Measurements from ENCODE around the gene PRRT4.

Gene PRRT4

DNA sequence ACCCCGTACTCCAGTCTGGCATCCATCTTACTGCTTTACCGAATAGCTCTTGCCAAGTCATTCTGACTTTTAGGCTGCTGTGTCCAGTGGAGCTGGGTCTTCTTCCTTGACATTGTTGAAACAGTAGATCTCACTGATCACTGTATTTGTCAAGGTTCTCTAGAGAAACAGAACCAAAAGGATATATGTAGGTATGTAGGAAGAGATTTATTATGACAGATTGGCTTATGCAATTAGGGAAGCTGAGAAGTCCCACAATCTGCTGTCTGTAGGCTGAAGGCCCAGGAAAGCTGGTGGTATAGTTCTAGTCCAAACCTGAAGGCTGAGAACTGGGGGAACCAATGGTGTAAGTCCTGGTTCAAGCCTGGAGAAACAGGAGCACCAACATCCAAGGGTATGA is 12.1 kb upstream of the PRRT4 start:
- peak; percentile 14 for DNase-seq

GRCh38 chr7:128370491-128370890 is 9.0 kb upstream of the PRRT4 start:
- no peak for DNase-seq

- no peak for DNase-seq
These were observed 5.5 kb upstream of the PRRT4 start for GRCh38 chr7:128366986-128367385.

GRCh38 chr7:128366300-128366699 is 4.8 kb upstream of the PRRT4 start:
- no peak for DNase-seq

- no peak for DNase-seq
These were observed 3.9 kb upstream of the PRRT4 start for GRCh38 chr7:128365432-128365831.

DNA sequence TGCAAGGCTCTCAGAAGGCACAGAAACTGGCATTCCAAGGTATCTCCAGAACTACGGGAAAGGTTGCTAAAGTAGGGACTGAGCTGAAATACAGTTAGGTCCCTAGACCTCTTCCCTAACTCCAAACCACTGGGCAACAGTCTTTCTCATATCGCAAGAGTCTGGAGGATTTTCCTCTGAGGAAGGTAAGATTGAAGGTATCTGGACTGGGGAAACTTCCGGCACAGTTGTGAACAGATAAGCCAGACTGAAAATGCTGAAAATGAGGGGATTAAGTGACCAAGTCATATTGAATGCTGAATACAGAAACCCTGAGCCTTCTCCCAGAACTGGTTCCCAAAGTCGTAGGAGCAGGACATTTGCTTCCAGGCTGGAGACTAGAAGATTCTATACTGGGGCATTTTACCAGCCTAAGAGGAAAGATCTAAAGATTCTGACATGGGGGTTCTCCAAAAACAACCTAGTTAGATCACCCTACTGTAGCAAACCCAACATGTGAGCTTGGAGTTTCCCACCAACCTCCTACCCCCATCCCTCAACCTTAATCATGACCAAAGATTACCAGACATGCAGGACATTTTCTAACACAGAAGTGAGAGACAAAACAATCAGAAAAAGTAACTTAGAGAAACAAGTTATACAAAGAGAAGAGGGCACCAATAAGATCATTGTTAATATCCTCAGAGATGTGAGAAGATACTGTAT is 2.8 kb upstream of the PRRT4 start:
- DNase-seq, result no peak

DNA sequence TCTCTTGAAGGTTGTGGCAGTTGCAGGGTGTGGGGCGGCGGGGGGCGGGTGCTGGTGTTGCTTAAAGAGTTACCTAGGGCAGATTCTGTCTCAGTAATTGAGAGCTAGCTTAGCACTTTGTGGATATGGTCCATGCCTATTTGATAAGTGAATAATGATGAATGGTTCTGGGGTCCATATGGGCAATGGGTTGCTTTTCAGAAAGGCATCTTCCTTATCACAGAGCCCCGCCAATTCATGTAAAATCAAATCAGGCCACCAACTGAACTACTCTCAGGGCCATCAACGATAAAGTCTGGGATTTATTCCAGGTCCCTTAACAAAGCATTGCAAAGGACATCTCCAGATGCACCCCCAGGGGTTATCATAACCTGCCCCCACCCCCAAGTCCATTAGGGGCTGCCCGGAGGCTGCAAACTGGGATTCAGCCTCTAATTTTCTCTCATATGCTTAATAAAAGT is 1.8 kb upstream of the PRRT4 start:
- DNase-seq, result no peak

GRCh38 chr7:128362670-128363069 is 1.2 kb upstream of the PRRT4 start:
- no peak for DNase-seq

DNA sequence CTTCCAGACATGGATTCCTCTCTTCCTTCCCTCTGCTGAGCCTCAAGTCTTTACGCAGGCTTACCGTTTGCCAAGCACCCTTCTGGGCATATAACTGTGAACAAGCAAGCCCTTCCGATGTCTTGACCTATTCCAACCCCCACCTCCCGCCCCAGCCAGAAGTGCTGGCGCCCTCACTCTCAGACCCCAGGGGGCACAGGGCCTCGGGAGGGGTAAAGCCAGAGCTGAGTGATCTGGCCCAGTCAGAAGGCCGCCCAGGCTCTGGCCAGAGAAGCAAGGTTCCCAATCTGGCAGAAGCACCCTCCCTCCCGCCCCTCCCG is 1.2 kb downstream of the PRRT4 start:
- DNase-seq, result no peak

DNA sequence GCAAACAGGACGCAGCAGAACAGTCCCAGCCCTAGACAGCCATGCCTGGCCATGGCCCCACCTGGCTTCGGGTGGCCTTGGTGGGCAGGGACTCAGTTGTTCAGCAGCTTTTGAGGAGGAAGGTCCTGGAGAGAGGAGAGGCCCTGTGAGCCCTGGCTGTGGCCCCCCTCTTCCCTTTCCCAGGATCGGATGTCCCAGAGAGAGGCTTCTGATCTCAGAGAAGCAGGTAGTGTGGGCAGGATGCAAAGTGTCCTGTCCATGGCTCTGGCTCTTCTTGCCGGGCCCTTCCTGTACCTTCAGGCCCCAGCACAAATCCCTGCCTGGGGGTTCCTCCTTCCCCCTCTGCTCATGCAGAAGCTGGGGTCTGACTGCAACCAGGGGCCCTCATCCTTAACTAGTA is 1.6 kb downstream of the PRRT4 start:
- DNase-seq, result no peak

DNA sequence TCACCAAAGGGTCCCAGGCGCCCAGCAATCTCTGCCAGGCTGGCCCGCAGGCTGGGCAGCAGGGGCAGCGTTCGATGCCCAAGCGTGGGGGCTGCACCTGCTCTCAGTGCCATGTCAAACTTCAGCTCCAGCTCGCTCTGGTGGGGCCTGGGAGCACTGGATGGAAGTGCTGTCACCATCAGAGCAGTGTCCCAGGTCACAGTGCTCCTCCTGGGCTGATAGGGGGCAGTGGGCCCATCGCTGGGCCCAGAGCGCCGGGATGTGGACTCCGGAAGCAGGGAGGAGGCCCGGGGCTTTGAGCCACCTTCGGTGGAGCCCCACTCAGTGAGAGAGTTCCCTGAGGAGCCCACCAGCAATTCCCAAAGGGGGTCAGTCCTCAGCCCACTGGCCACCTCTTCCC is 2.2 kb downstream of the PRRT4 start:
- no peak for DNase-seq

DNA sequence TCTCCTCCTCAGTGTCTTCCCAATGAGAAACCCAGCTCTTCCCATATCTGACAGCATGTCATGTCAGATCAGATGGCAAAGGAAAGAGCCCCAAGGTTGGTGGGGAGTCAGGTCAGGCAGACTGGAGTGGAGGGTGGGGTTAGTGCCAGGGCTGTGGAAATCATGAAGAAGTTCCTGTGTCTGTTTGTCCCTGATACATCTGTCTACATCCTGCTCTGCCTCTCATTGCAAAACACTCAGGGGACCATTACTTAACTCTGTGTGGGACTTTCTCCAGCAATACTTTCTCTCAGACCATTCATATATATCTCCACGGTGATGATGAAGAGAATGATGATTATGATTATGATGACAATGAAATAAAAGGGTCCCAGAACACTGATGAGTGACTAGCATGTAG is 3.3 kb downstream of the PRRT4 start:
- DNase-seq, result peak; percentile 70

- DNase-seq, result no peak
These were observed 4.3 kb downstream of the PRRT4 start for GRCh38 chr7:128357217-128357613.

- no peak for DNase-seq
These were observed 4.8 kb downstream of the PRRT4 start for GRCh38 chr7:128356546-128357216.

- no peak for DNase-seq
These were observed 7.9 kb downstream of the PRRT4 start for GRCh38 chr7:128353610-128354009.

- no peak for DNase-seq
These were observed 8.3 kb downstream of the PRRT4 start for GRCh38 chr7:128353189-128353588.

GRCh38 chr7:128352636-128353035 is 8.9 kb downstream of the PRRT4 start:
- DNase-seq, result no peak

- peak; percentile 71 for DNase-seq
These were observed 9.3 kb downstream of the PRRT4 start for GRCh38 chr7:128352153-128352537.

DNA sequence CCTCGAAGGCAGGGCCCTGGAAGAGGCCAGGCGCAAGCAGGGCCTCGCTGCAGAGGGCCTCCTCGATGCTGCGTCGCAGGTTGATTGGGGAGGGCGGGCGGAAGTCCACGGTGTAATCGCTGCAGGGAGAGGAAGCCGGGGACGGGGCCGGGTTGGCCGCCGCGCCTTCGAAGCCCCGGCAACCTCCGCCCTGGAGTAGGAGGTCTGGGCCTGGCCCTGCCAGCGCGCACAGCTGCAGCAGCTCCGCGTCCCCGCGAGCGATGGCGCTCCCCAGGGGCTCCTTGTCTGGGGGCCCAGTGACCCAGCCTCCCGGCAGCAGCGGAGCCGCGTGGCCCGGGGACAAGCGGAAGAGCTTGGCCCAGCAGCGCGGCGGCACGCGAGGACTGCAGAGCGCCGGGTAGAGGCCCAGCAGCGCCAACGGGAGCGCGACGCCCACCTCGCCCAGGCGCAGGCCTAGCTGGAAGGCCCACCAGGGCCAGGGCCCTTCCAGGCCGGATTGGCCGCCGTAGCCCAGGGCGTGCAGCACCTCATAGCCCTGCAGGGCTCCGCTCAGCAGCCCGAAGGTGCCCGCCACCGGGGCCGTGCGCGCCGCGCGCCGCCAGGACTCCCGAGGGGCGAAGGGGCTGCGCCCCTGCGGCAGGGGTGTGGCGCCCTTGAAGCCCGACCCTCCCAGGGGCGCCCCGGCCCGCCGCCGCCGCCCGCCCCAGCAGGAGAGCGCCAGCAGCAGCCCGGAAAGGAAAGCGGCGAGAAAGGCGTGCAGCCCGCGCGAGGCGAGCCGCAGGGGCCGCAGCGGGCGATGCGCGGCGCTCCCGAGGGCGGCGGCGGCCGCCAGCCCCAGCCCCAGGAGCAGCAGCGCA is 10.0 kb downstream of the PRRT4 start:
- DNase-seq, result no peak

DNA sequence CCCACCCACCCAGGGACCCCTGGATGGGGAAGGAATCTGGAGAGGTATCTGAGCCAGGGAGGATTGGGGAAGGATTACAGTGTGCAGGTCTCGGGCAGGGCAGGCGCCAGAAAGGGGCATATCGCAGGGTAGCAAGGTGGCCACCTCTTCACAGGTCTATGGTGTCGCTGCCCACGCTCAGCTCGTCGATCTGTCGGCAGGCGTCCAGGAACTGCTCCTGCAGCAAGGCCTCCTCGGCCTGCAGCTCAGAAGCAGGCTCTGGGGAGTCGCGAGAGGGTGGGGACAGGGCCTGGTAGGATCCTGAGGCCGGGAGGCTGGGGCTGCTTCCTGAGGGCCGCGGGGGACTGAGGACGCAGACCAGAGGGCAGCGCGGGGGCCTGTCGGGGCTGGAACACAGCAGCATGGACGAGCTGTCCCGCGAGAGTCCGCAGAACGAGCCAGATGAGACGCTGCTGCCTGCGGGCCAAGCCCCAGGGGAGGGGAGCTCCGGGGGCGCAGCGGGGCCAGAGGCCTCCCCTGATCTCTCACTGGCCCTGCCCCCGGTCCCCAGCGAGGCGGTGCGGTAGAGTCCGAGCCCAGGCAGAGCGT is 10.7 kb downstream of the PRRT4 start:
- no peak for DNase-seq

DNA sequence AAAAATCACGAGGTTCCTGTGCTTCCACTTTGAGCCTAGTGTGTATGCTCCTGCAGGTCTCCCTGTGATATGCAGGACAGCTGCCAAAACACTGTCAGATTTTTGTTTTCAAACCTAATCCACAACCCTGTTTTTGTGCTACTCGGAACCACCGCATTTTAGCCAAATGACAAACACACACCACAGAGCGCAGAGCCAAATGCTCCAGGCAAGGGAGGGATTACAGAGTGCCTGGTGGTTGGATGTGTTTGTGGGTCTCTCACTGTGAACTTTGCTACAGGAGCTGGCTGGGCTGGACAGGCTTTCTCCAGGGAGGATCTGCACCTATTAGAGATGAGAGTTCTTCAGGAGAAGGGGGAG is 12.0 kb downstream of the PRRT4 start:
- DNase-seq, result no peak

DNA sequence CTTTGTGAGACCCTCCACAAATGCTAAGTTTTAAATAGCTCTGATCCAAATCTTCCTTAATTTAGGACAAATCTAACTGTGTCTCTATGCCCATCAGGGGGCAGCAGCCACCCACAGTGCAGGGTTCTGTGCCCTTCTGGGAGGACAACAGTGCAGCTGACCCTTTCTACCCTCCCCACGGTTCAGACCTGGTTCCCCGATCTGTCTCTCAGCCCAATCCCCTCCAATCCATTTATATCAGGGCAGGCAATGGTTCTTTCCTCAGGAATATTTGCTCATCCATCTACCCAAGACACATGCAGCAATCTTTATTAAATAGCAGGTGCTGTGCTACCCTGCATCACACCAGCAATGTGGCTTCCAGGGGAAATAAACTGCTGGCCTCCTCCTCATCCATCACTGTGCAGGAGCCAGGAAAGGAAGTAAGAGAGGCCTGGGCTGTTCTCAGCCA is 13.8 kb downstream of the PRRT4 start:
- peak; percentile 65 for DNase-seq

DNA sequence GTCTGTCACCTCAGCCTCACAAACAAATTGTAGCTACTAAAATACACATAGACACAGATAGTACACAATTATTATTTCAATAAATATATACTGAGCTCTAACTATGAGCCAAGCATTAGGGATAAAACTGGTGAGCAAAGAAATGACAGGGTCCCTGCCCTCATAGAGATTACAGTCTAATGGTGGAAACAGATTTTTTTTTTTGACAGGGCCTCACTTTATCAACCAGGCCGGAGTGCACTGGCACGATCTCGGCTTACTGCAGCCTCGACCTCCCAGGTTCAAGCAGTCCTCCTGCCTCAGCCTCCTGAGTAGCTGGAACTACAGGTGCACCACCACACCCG is 17.1 kb downstream of the PRRT4 start:
- DNase-seq, result no peak

All from inflammatory macrophage treated with lipopolysaccharide for 4 hours (primary cell).